ENCODE data around the gene FAR2. TPM values are rescaled to one million over a fixed set of nuclear protein-coding genes. Genes with fewer than 3 reads are reported as not detected.

FAR2 gene
- total and polyA plus RNA-seq, 4 donors = 0.81 to 7.6 (median 3.1) TPM

- H3K27me3 ChIP-seq (ENCODE audit: control insufficient read depth in 4 of 4, insufficient read depth in 4 of 4, low read length in 3 of 4) = no peaks in the 10 kb centered on the region
- DNase-seq (ENCODE audit: low spot score) = no peak
- TF ChIP-seq REST (IDR thresholded peaks at IDR 0.05) (peak; percentile 32), NR2F2 (IDR thresholded peaks at IDR 0.05) (no peak), MAX (IDR thresholded peaks at IDR 0.05) (peak; percentile 46), GABPA (IDR thresholded peaks at IDR 0.05 in 1 of 2, conservative IDR thresholded peaks at IDR 0.05 in 1 of 2) (no peak), FOXA1 (IDR thresholded peaks at IDR 0.05) (no peak), CTCF (IDR thresholded peaks at IDR 0.05; ENCODE audit: low read depth, low read length, missing input control) (peak; percentile 10), SP1 (IDR thresholded peaks at IDR 0.05) (peak; percentile 59), HNF4G (IDR thresholded peaks at IDR 0.05) (no peak), ZBTB33 (IDR thresholded peaks at IDR 0.05) (peak; percentile 53), FOXA2 (IDR thresholded peaks at IDR 0.05) (no peak), EGR1 (IDR thresholded peaks at IDR 0.05; ENCODE audit: low read depth in 2 of 2) (peak; percentile 64 to 71), RXRA (IDR thresholded peaks at IDR 0.05) (peak; percentile 56 to 74), ATF3 (IDR thresholded peaks at IDR 0.05) (no peak), HNF4A (conservative IDR thresholded peaks at IDR 0.05) (peak; percentile 63 to 65), YY1 (IDR thresholded peaks at IDR 0.05) (peak; percentile 39), RAD21 (IDR thresholded peaks at IDR 0.05) (peak; percentile 50 to 57), JUND (IDR thresholded peaks at IDR 0.05) (peak; percentile 60 to 82), TAF1 (conservative IDR thresholded peaks at IDR 0.05) (no peak)
- WGBS = 37% methylated on average over 7 of the region's 7 CpGs
- no peaks in the 10 kb centered on the region for H3K36me3 ChIP-seq (ENCODE audit: control insufficient read depth in 4 of 4, insufficient read depth in 3 of 4, low read depth in 1 of 4, low read length in 3 of 4)
- peaks cover 6 to 16% (median 9%) of the 10 kb centered on the region in 4 donors for H3K4me1 ChIP-seq (ENCODE audit: control insufficient read depth in 4 of 4, insufficient read depth in 4 of 4, low read length in 3 of 4)
- peak overlapping the region in 1 of 2 donors; percentile 47 for H3K9ac ChIP-seq (ENCODE audit: low read depth in 1 of 2, low read length in 2 of 2)
- H3K27ac ChIP-seq (ENCODE audit: low read depth in 1 of 2, low read length in 2 of 2) = peak overlapping the region; percentile 32 to 40
- no peaks in the 10 kb centered on the region for H3K9me3 ChIP-seq (ENCODE audit: control insufficient read depth in 4 of 4, low read length in 3 of 4)
- no peak overlapping the region for H3K4me3 ChIP-seq (ENCODE audit: low read depth in 1 of 3, low read length in 3 of 3)
Measured at GRCh38 chr12:29241821-29242591, 92.9 kb downstream of the FAR2 start.
